ENCODE data around the gene CLCF1. TPM values are rescaled to one million over a fixed set of nuclear protein-coding genes. Genes with fewer than 3 reads are reported as not detected.

Gene CLCF1
- total RNA-seq, 4 donors from 2014 or later, result 1.1 to 4.1 (median 3.8) TPM

GRCh38 chr11:67349457-67349856 is 23.9 kb downstream of the CLCF1 start:
- TF ChIP-seq CTCF (IDR thresholded peaks at IDR 0.05; ENCODE audit: low read depth), result no peak

GRCh38 chr11:67349036-67349435 is 24.4 kb downstream of the CLCF1 start:
- TF ChIP-seq CTCF (IDR thresholded peaks at IDR 0.05; ENCODE audit: low read depth), result no peak

- TF ChIP-seq CTCF (IDR thresholded peaks at IDR 0.05; ENCODE audit: low read depth), result no peak
Measured at GRCh38 chr11:67347964-67348749, 25.2 kb downstream of the CLCF1 start.

- no peak for TF ChIP-seq CTCF (IDR thresholded peaks at IDR 0.05; ENCODE audit: low read depth)
Measured at GRCh38 chr11:67345920-67346819, 27.2 kb downstream of the CLCF1 start.

- TF ChIP-seq CTCF (IDR thresholded peaks at IDR 0.05; ENCODE audit: low read depth), result no peak
Measured at GRCh38 chr11:67345247-67345919, 28.0 kb downstream of the CLCF1 start.

- no peak for TF ChIP-seq CTCF (IDR thresholded peaks at IDR 0.05; ENCODE audit: low read depth)
Measured at GRCh38 chr11:67344264-67344663, 29.1 kb downstream of the CLCF1 start.

- TF ChIP-seq CTCF (IDR thresholded peaks at IDR 0.05; ENCODE audit: low read depth), result no peak
Measured at GRCh38 chr11:67337257-67337656, 36.1 kb downstream of the CLCF1 start.
